ENCODE data around the gene C1QTNF9.
"Not testable (repeated sequence)": the region's sequence is repeated elsewhere in the genome, so short reads cannot be mapped to it uniquely, and the experiment has no call there.

C1QTNF9 gene

GRCh38 chr13:24284889-24285565 is 24.4 kb upstream of the C1QTNF9 start:
- DNase-seq: no peak

GRCh38 chr13:24286624-24287023 is 22.8 kb upstream of the C1QTNF9 start:
- DNase-seq: no peak

- no peak for DNase-seq
These were observed 21.6 kb upstream of the C1QTNF9 start for GRCh38 chr13:24287748-24288287.

DNA sequence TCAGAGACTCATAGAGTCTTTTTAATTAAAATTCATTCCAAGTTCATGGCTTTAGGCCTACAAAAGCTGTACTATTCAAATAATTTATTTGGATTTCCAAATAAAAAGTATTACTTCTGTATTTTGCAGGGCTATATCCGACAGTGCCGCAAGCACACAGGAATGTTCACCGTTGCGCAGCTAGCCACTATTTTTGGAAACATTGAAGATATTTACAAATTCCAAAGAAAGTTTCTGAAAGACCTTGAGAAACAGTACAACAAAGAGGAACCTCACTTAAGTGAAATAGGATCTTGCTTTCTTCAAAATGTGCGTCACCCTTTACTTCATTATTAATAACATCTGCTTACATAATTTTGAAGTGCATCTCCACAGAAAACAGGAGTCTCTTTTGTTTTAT is 20.5 kb upstream of the C1QTNF9 start:
- DNase-seq: no peak

- DNase-seq: no peak
These were observed 19.0 kb upstream of the C1QTNF9 start for GRCh38 chr13:24290280-24290932.

DNA sequence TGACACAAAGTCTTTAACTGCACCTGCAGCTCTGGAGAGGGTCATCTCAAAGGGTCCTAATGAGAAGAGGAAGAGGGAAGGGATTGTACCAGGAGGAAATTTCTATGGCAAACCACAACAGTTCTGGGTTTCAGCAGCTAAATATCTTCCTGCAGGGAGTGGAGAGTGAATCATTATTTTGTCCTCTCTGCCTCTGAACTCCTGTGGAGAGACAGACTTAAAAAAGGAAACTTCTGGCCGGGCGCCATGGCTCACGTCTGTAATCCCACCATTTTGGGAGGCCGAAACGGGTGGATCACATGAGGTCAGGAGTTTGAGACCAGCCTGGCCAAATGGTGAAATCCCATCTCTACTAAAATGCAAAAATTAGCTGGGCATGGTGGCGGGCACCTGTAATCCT is 16.9 kb upstream of the C1QTNF9 start:
- DNase-seq: no peak

- peak; percentile 90 for DNase-seq
These were observed 15.6 kb upstream of the C1QTNF9 start for GRCh38 chr13:24293746-24294145.

DNA sequence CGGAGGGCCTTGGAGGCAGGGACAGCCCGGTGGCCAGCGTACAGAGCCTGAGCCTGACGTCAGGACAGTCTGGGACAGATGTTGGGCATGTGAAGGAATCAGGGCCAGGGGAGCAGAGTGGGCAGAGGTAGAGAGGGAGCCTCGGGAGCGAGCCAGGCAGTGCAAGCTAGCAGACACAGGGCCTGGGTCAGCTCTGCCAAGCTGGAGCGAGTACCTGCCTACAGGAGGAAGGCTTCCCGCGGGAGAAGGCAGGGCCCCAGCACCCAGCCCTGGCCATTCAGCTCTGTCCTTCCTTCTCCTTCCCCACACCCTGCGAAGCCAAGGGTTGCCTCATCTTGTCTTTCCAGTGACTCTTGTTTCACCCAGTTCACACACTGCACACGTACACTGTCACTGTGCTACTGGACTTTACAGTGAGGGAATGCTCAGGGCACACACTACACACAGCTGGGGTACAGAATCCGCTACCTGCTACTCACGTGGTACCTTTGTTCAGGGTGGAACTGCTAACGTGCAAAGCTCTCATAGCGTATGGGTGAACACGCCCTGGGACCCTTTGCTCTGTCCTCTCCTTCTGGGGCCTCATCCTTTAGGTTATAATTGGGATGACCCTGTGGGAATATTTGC is 9.8 kb upstream of the C1QTNF9 start:
- no peak for DNase-seq

DNA sequence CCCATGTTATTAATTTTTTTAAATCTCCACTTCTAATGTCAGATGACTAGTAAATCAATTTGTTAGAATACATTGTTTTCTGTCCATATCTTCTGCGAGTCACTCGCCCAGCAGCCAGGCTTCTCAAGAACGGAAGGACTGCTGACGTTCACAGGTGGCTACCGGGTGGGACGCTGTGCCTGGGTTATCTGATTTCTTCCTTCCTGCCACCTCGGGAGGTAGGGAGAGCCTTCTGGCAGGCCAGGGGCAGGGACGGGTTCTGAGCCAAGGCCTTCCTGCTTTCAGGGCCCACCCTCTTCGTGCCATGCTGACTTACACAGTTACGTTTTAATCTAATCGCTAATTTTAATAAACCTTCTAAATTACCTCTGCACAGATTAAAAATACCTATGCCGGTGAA is 7.9 kb upstream of the C1QTNF9 start:
- no peak for DNase-seq

- DNase-seq: no peak
These were observed 7.5 kb upstream of the C1QTNF9 start for GRCh38 chr13:24301911-24302310.

DNA sequence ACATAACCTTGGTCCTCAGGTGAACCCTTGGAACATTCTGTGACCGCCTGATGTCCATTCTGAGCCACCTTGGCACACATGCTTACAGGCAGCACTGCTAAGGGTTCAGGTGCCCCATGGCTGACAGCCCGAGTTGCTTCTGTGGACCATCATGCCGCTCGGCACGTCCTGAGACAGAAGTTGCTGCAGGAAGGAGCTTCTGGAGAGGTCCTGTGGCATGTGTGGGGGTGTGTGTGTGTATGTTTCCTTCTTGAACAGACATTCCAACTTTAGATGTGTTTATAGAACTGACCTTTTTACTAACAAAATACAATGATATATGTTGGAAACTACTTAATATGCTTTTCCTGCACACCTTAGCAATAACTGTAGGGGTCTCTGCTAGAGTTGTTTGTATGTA is 4.8 kb upstream of the C1QTNF9 start:
- DNase-seq: no peak

- no peak for DNase-seq
These were observed 2.7 kb upstream of the C1QTNF9 start for GRCh38 chr13:24306632-24307031.

DNA sequence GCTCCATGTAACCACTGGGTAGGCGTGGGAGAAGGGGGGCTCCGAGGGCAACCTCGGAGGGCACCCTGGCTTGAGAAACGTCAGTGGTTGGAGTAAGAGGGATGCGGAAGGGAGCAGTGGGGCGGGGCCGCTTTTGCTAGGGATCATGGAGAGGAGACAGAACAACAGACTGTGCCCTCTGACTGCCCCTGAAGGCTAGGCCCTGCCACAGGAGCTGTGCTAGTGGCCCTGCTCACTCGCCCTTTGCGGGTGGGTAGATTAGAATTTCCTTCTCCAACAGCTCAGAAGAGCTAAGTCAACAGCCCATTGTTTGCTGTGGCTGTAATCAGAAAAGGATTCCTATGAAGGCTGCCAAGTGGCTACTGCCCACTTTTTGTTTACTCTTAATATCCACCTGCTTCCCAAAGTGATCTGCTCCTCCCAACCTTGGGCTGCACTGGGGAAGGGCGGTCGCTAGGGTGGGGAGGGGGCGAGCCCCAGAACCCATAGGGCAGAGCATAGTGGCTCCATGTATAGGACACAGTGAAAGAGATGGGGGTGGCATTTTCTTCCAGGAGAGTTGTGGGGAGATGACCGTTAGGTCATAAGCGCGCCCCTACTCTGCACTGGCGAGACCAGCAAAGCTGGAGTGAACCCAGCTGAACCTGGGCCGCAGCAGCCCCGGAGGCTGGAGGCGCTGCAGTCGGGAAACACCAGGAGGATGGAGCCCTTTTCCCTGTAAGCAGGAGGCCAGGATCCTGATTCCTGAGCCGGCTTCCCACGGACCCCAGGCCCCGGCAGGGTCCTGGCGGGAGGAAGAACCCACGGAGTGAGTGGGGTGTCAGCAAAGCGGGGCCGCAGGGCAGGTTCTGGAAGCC is 1.9 kb upstream of the C1QTNF9 start:
- DNase-seq: no peak

DNA sequence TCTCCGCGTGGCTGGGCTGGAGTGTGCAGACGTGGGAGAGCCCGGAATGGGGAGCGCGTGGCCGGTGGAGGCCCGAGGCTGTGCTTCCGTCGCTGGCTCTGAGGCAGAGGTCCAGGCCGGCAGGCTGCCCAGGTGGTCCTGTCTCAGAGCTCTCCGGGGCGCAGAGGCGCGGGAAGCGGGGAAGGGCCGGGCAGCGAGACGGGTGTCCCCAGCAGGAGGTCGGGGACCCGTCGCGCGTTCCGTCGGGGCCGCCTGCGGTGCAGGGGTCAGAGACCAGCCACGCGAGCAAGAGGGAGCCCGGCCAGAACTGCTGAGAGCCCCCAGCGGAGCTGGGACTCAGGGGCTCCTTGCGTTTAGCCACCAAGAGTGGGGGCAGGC is 1.3 kb upstream of the C1QTNF9 start:
- DNase-seq: no peak

DNA sequence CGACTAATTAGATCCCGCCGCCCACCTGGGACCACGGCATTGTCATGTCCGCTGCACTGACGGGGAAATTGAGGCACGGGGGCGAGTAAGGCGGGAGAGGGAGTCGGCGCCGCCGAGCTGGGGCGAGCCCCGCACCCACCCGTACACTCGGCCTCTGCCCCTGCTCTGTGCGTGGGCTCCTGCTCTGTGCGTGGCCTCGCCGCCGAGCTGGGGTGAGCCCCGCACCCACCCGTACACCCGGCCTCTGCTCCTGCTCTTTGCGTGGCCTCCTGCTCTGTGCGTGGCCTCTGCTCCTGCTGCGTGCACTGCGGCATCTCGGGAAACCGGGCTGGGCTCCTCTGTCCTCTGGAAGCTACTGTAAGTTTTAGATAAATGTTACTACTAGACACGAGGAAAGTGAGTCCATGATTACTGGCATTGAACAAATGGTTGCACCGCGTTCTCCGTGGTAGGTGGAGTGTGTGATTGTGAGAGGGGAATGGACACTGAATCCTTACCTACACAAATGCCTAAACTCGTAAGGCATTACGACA is 826 bp upstream of the C1QTNF9 start:
- no peak for DNase-seq

DNA sequence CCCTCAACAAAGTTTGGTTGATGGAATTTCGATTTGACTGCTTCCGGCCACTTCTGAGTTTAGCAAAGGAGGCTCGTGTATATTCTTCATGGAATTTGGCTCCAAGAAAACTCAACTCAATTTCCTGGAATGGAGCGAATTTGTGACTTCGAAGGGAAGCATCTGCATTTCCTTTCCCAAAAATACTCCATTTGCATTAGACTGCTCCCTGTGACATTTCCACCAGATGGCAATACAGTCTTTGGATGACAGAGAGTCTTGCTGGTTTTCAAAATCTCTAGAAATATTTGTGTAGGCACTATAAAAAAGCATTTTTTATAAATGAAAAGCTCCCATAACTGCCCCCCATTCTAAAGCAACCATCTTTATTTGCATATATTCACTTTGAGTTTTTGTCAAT is 4.1 kb downstream of the C1QTNF9 start:
- DNase-seq: no peak

DNA sequence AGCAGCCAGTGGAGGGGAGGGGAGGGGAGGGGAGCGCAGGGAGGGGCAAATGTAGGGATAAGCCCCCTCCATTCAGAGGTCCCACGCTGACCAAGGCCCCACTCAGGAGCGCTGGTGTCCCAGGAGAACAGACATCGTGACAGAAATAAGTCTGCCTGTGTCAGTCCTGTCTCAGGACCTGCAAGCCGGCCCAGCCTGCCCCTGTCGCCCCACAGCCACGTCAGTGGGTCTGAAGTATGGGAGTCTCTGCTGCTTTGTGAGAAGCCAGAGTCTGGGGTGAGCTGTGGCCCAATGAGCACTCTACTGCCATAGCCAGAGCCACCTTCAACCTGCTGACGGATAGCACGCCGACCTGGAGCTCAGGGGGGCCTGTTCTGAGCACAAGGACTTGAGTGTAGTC is 8.5 kb downstream of the C1QTNF9 start:
- DNase-seq: not testable (repeated sequence)

DNA sequence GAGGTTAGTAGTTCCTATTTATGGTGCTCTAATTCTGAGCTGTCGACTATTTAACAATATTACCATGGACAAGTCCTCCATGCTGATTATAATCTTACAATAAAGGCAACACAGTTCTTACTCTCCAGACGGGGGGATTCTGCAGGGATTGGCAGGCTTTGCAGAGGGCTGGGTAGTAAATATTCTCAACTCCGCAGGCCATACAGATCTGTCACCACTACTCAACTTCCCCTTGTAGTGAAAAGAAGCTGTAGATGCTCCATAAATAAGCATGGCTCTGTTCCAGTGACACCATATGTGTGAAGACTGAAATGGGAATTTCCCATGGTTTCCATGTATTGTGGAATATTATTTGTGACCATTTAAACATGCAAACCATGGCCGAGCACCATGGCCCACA is 9.5 kb downstream of the C1QTNF9 start:
- DNase-seq: not testable (repeated sequence)

DNA sequence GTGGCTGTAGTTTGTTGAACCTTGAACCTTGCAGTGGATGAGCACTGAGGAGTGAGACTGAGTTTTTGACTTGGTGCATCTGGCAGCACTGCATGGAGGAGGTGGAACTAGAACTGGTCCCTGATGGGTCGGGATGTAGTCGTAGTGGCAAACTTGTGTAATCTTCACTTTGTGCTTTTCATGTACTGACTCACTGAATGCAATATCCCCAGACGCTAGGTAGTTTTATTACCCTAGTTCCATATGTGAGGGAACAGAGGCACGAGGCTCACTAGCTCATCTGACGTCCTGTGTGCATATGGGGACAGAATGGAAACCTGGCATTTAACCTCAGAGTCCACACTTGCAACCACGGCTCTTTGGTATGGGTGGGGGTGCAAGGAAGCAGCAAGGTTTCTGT is 10.3 kb downstream of the C1QTNF9 start:
- DNase-seq: not testable (repeated sequence)

GRCh38 chr13:24321416-24321815 is 12.0 kb downstream of the C1QTNF9 start:
- DNase-seq: not testable (repeated sequence)

DNA sequence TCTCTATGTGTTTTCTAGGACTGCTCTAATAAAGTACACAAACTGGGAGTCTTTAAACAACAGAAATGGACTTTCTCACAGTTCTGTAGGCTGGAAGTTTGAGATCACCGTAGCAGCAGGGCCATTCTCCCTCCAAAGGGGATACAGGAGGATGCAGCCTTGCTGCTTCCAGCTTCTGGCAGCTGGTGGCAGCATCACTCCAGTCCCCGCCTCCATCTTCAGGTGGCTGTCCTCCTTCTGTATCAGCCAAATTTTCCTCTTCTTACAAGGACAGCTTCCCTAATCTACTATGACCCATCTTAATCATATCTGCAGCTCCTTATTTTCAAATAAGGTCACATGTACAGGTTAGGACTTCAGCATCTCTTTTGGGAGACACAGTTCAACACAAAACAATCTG is 13.1 kb downstream of the C1QTNF9 start:
- DNase-seq: not testable (repeated sequence)

- DNase-seq: no peak
These were observed 13.8 kb downstream of the C1QTNF9 start for GRCh38 chr13:24323036-24323738.

Data from retina (tissue), 1 donor.